PC-9 (cell line): ENCODE data around the gene DZIP1. TPM values are rescaled to one million over a fixed set of nuclear protein-coding genes. Genes with fewer than 3 reads are reported as not detected.
"Not testable (repeated sequence)": the region's sequence is repeated elsewhere in the genome, so short reads cannot be mapped to it uniquely, and the experiment has no call there.

Experiments
- Bru-seq: library from RNA; stranded (reverse); fragments of 400-500 nt; gene quantifications from one replicate; lab custom pipeline; 2021; lab: Mats Ljungman, UMichigan
- BruChase-seq, 2 experiments: library from RNA; stranded (reverse); fragments of 400-500 nt; gene quantifications; one replicate each; lab custom pipeline; 2021; lab: Mats Ljungman, UMichigan
- BruUV-seq: library from RNA; stranded (reverse); fragments of 400-500 nt; replicated peaks from 2 replicates; lab custom pipeline; 2021; lab: Mats Ljungman, UMichigan
- CTCF ChIA-PET: fragments of 300-600 bp; sonication (Branson Sonifier 250); formaldehyde crosslinking; loops from one replicate; lab custom pipeline; 2022; ENCODE audit warnings: antibody characterized with exemption; lab: Charles Lee
- POLR2A ChIA-PET: fragments of 300-600 bp; sonication (Branson Sonifier 250); formaldehyde crosslinking; loops from one replicate; lab custom pipeline; 2022; ENCODE audit warnings: antibody characterized with exemption; ENCODE audit not compliant: unreplicated experiment; lab: Charles Lee
- DNase-seq, 2 experiments: peaks; one replicate each; pipeline versions ENCODE4 v3.0.0 to v3.0.0-alpha.2; 2015 to 2022; ENCODE audit warnings: mixed read lengths in 1 of 2
- H2AFZ ChIP-seq: fragments of 200-600 bp; sonication (generic); 2 replicates; pipeline ENCODE4 v1.8.1; 2017; ENCODE audit warnings: antibody characterized with exemption
- H3F3A ChIP-seq: fragments of 200-600 bp; sonication (generic); 2 replicates; pipeline ENCODE4 v1.8.1; 2017; ENCODE audit warnings: antibody characterized with exemption, mild to moderate bottlenecking, low read depth; ENCODE audit not compliant: insufficient read depth
- H3K27ac ChIP-seq: fragments of 200-600 bp; sonication (generic); 2 replicates; pipeline ENCODE4 v1.6.1; 2016; ENCODE audit warnings: mixed run types
- H3K27me3 ChIP-seq: fragments of 200-600 bp; sonication (generic); 2 replicates; pipeline ENCODE4 v1.6.1; 2016; ENCODE audit warnings: low read depth, mixed run types; ENCODE audit not compliant: insufficient read depth
- H3K36me3 ChIP-seq: fragments of 200-600 bp; sonication (generic); 2 replicates; pipeline ENCODE4 v1.6.1; 2016; ENCODE audit warnings: low read depth, mixed run types
- H3K4me1 ChIP-seq: fragments of 200-600 bp; sonication (generic); replicated peaks from 2 replicates; pipeline ENCODE4 v1.6.1; 2016; ENCODE audit warnings: mixed run types; ENCODE audit not compliant: insufficient read depth
- H3K4me2 ChIP-seq: fragments of 200-600 bp; sonication (generic); 2 replicates; pipeline ENCODE4 v1.6.1; 2017; ENCODE audit warnings: mixed run types
- H3K4me3 ChIP-seq: fragments of 200-600 bp; sonication (generic); 2 replicates; pipeline ENCODE4 v1.6.1; 2016; ENCODE audit warnings: mixed run types
- H3K79me2 ChIP-seq: fragments of 200-600 bp; sonication (generic); 2 replicates; pipeline ENCODE4 v1.6.1; 2017; ENCODE audit warnings: low read depth, mixed run types
- H3K9me2 ChIP-seq: fragments of 200-600 bp; sonication (generic); 2 replicates; pipeline ENCODE4 v1.8.1; 2017; ENCODE audit warnings: mild to moderate bottlenecking; ENCODE audit not compliant: insufficient read depth
- H3K9me3 ChIP-seq: fragments of 200-600 bp; sonication (generic); 2 replicates; pipeline ENCODE4 v1.8.1; 2016; ENCODE audit warnings: low read depth; ENCODE audit not compliant: insufficient read depth
- H4K20me1 ChIP-seq: fragments of 200-600 bp; sonication (generic); 2 replicates; pipeline ENCODE4 v1.8.1; 2017; ENCODE audit not compliant: insufficient read depth
- CTCF ChIP-seq: fragments of 200-600 bp; sonication (generic); conservative IDR thresholded peaks from 2 replicates; pipeline ENCODE4 v1.6.1; 2017; ENCODE audit warnings: mixed run types, antibody characterized with exemption, mild to moderate bottlenecking, moderate library complexity
- EZH2 ChIP-seq: fragments of 200-600 bp; sonication (generic); IDR thresholded peaks from 2 replicates; pipeline ENCODE4 v1.8.0; 2017; ENCODE audit warnings: antibody characterized with exemption, low read depth
- intact Hi-C: fragments of 100-400 bp; cut with micrococcal nuclease; formaldehyde crosslinking; loops from one replicate; pipeline ENCODE4 v1.10.0; 2022; ENCODE audit not compliant: unreplicated experiment
- long read RNA-seq: library from polyadenylated mRNA; stranded (forward); transcript quantifications from one replicate; pipeline ENCODE4 v2.0.0, GENCODE V29; 2022
- total RNA-seq: library from RNA; stranded (reverse); gene quantifications from 2 replicates; pipeline ENCODE4 v1.2.3, GENCODE V29; 2021

The DZIP1 gene
- total RNA-seq (not detected in 2 replicates), Bru-seq, nascent RNA (percentile 4 among the genes with signal in this experiment), BruChase-seq, experiment 1, labeled RNA remaining after a 2-hour chase (percentile 3 among the genes with signal in this experiment), BruChase-seq, experiment 2, labeled RNA remaining after a 6-hour chase (percentile 4 among the genes with signal in this experiment)
- long read RNA-seq: 0 reads

DNA sequence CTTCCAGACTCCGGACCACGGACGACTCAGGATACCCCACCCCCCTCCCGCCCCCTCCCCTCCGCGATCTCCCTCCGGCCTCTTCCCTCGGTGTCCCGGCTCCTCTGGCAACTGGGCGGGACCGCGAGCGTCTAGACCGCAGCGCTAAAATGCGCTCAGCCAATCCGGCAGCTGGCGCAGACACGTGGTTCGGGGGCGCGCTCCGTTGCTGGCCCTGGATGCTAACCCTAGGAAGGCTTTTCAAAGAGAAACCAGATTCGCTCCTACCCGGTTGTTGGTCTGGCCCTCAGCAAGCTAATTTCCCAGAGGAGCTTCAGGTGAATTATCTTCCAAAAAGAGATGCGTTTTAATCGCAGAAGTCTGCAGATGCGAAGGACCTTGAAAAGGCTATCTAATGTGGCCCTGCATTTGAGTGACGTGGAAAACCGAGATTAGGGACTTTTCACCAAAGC lies at the start of gene DZIP1:
Gene DZIP1 (minus strand): TSS at position 106 of the 452 bp plus-strand sequence. CDS start 2,677 bp downstream, outside the sequence.
- no peaks in the 10 kb centered on the region for H3K27me3 ChIP-seq
- CTCF ChIA-PET: no interaction called here
- H3K9me2 ChIP-seq: no peaks in the 10 kb centered on the region
- no TSS peak for BruUV-seq
- H3K9me3 ChIP-seq: no peaks in the 10 kb centered on the region
- POLR2A ChIA-PET: no interaction called here
- no peak within 1 kb of the TSS for H3K27ac ChIP-seq
- H3K79me2 ChIP-seq: no peaks in the 10 kb centered on the region
- no peak for DNase-seq
- H4K20me1 ChIP-seq: no peaks in the 10 kb centered on the region
- no peak for TF ChIP-seq EZH2
- no peak for TF ChIP-seq CTCF
- no peak within 1 kb of the TSS for H3K4me2 ChIP-seq
- H3K36me3 ChIP-seq: no peaks in the 10 kb centered on the region
- intact Hi-C loops: no loop called here
- H3K4me1 ChIP-seq: peaks cover 10% of the 10 kb centered on the region
- no peak within 1 kb of the TSS for H2AFZ ChIP-seq
- H3K4me3 ChIP-seq: no peak within 1 kb of the TSS
- no peaks in the 10 kb centered on the region for H3F3A ChIP-seq

GRCh38 chr13:95690986-95691385 lies 46.5 kb upstream of the DZIP1 start:
- peaks cover 41% of the 10 kb centered on the region for H3K79me2 ChIP-seq
- CTCF ChIA-PET, H2AFZ ChIP-seq, H3K4me3 ChIP-seq, H3K4me2 ChIP-seq, H3K27ac ChIP-seq, H4K20me1 ChIP-seq, H3K36me3 ChIP-seq, intact Hi-C loops, H3F3A ChIP-seq, POLR2A ChIA-PET, DNase-seq, H3K4me1 ChIP-seq, BruUV-seq, H3K27me3 ChIP-seq, H3K9me2 ChIP-seq: not testable (repeated sequence)
- H3K9me3 ChIP-seq: peaks cover 14% of the 10 kb centered on the region; the same call in 1 of the 2 replicates

DNA sequence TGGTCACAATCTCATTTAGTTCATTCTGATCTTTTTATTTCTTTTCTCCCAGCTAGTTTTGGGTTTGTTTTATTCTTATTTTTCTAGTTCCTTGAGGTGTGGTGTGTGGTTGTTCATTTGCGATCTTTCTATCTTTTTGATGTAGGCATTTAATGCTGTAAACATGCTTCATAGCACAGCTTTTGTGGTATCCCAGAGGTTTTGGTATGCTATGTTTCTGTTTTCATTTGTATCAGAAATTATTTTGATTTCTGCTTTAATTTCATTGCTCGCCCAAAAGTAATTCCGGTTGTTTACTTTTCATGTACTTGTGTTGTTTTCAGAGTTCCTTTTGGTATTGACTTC lies 45.0 kb upstream of the DZIP1 start:
- H3K79me2 ChIP-seq: peaks cover 55% of the 10 kb centered on the region

DNA sequence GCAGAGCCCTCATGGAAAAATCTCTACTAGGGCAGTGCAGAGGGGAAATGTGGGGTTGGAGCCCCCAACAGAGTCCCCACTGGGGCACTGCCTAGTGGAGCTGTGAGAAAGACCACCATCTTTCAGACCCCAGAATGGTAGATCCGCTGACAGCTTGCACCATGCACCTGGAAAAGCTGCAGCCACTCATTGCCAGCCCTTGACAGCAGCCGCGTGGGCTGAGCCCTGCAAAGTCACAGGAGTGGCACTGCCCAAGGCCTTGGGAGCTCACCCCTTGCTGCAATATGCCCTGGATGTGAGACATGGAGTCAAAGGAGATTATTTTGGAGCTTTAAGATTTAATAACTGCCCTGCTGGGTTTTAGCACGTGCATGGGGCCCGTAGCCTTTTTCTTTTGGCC lies 40.5 kb upstream of the DZIP1 start:
- intact Hi-C loops, H3K4me1 ChIP-seq, DNase-seq, POLR2A ChIA-PET, H4K20me1 ChIP-seq, H2AFZ ChIP-seq, H3K27ac ChIP-seq, H3K9me2 ChIP-seq, H3K4me2 ChIP-seq, H3K27me3 ChIP-seq, H3K36me3 ChIP-seq, H3F3A ChIP-seq, BruUV-seq, H3K4me3 ChIP-seq: not testable (repeated sequence)
- Histone ChIP-seq H3K9me3 (peaks cover 19% of the 10 kb centered on the region; the same call in 1 of the 2 replicates), H3K79me2 (peaks cover 98% of the 10 kb centered on the region)
- CTCF ChIA-PET: interaction anchor here (0.6 kb wide), 1 partner anchor 21 kb away, joined by 3 read pairs; no protein-coding TSS in a partner anchor

More for the DNA sequence above, 45.0 kb upstream of the DZIP1 start:
- H3K9me2 ChIP-seq: no peaks in the 10 kb centered on the region
- CTCF ChIA-PET: no interaction called here
- H2AFZ ChIP-seq: no peak overlapping the region
- H3K4me3 ChIP-seq: no peak overlapping the region
- H3K27ac ChIP-seq: no peak overlapping the region
- H3F3A ChIP-seq: no peaks in the 10 kb centered on the region; the same call in 1 of the 2 replicates
- 0 out of 2 replicates have a peak, but pooled peaks cover 8% of the 10 kb centered on the region for H3K36me3 ChIP-seq
- peaks cover 19% of the 10 kb centered on the region; the same call in 1 of the 2 replicates for H3K9me3 ChIP-seq
- no peaks in the 10 kb centered on the region for H3K4me1 ChIP-seq
- POLR2A ChIA-PET: no interaction called here
- H4K20me1 ChIP-seq: 0 out of 2 replicates have a peak, but pooled peaks cover 3% of the 10 kb centered on the region
- TF ChIP-seq EZH2 (no peak), CTCF (no peak)
- H3K27me3 ChIP-seq: no peaks in the 10 kb centered on the region
- no peak for DNase-seq
- no peak overlapping the region for H3K4me2 ChIP-seq
- intact Hi-C loops: no loop called here
- no TSS peak for BruUV-seq
